NT2/D1 (cell line): ENCODE measurements around the gene PLCB1.
"Not testable (repeated sequence)": the region's sequence is repeated elsewhere in the genome, so short reads cannot be mapped to it uniquely, and the experiment has no call there.

ENCODE experiments used
- DNase-seq: peaks from one replicate; pipeline ENCODE4 v3.0.0-alpha.2; 2011; ENCODE audit warnings: low read depth, low spot score
- H3K27me3 ChIP-seq: 2 replicates; pipeline ENCODE4 v1.6.0; 2011; ENCODE audit warnings: mild to moderate bottlenecking; ENCODE audit not compliant: insufficient read length, insufficient read depth
- H3K36me3 ChIP-seq: 2 replicates; pipeline ENCODE4 v1.6.1; 2011; ENCODE audit warnings: mild to moderate bottlenecking, low read length, mixed read lengths; ENCODE audit not compliant: insufficient read depth, insufficient read length
- H3K4me1 ChIP-seq: 2 replicates; pipeline ENCODE4 v1.5.1; 2011; ENCODE audit not compliant: insufficient read depth, insufficient read length
- H3K4me3 ChIP-seq: 2 replicates; pipeline ENCODE4 v1.5.1; 2011; ENCODE audit warnings: low read depth; ENCODE audit not compliant: insufficient read length
- H3K9ac ChIP-seq: 2 replicates; pipeline ENCODE4 v1.6.0; 2011; ENCODE audit warnings: low read depth; ENCODE audit not compliant: insufficient read length
- H3K9me3 ChIP-seq: 2 replicates; pipeline ENCODE4 v1.5.1; 2011; ENCODE audit warnings: mild to moderate bottlenecking, low read length; ENCODE audit not compliant: insufficient read depth
- SUZ12 ChIP-seq: IDR thresholded peaks from 2 replicates; pipeline ENCODE4 v1.6.1; 2011; ENCODE audit not compliant: insufficient read length, insufficient read depth; ENCODE audit errors: extremely low read depth
- YY1 ChIP-seq: IDR thresholded peaks from 2 replicates; pipeline ENCODE4 v1.6.1; 2011; ENCODE audit not compliant: insufficient read length, insufficient read depth
- ZNF274 ChIP-seq: IDR thresholded peaks from 2 replicates; pipeline ENCODE4 v1.6.1; 2011; ENCODE audit warnings: mild to moderate bottlenecking, low read depth, low read length

The PLCB1 gene

GRCh38 chr20:8435285-8436035, 303.4 kb downstream of the PLCB1 start:
- Histone ChIP-seq H3K4me1 (peaks cover 2% of the 10 kb centered on the region), H3K27me3 (no peaks in the 10 kb centered on the region), H3K36me3 (no peaks in the 10 kb centered on the region), H3K9me3 (no peaks in the 10 kb centered on the region), H3K4me3 (no peak overlapping the region), H3K9ac (no peak overlapping the region)
- no peak for DNase-seq
- TF ChIP-seq YY1, result no peak
- TF ChIP-seq SUZ12, result no peak
- no peak for TF ChIP-seq ZNF274

GRCh38 chr20:8436938-8437337, 304.9 kb downstream of the PLCB1 start:
- H3K9ac ChIP-seq, H3K27me3 ChIP-seq, H3K4me1 ChIP-seq, H3K4me3 ChIP-seq, H3K9me3 ChIP-seq, DNase-seq, H3K36me3 ChIP-seq: not testable (repeated sequence)

GRCh38 chr20:8438748-8439147, 306.7 kb downstream of the PLCB1 start:
- H3K9ac ChIP-seq, result no peak overlapping the region
- TF ChIP-seq SUZ12 (no peak), YY1 (no peak), ZNF274 (no peak)
- H3K4me3 ChIP-seq, result no peak overlapping the region
- H3K27me3 ChIP-seq, result no peaks in the 10 kb centered on the region
- H3K9me3 ChIP-seq, result no peaks in the 10 kb centered on the region
- H3K4me1 ChIP-seq, result no peaks in the 10 kb centered on the region
- H3K36me3 ChIP-seq, result no peaks in the 10 kb centered on the region
- no peak for DNase-seq

GRCh38 chr20:8443464-8444072, 311.5 kb downstream of the PLCB1 start:
- Histone ChIP-seq H3K4me1 (no peaks in the 10 kb centered on the region), H3K4me3 (no peak overlapping the region), H3K27me3 (no peaks in the 10 kb centered on the region), H3K36me3 (no peaks in the 10 kb centered on the region), H3K9me3 (no peaks in the 10 kb centered on the region), H3K9ac (no peak overlapping the region)
- TF ChIP-seq ZNF274, result no peak
- no peak for TF ChIP-seq YY1
- TF ChIP-seq SUZ12, result no peak
- no peak for DNase-seq

GRCh38 chr20:8447262-8448120, 315.4 kb downstream of the PLCB1 start:
- no peaks in the 10 kb centered on the region for H3K9me3 ChIP-seq
- H3K4me1 ChIP-seq, result no peaks in the 10 kb centered on the region
- no peak overlapping the region for H3K9ac ChIP-seq
- TF ChIP-seq ZNF274 (no peak), YY1 (no peak), SUZ12 (no peak)
- no peaks in the 10 kb centered on the region for H3K36me3 ChIP-seq
- no peaks in the 10 kb centered on the region for H3K27me3 ChIP-seq
- no peak overlapping the region for H3K4me3 ChIP-seq
- no peak for DNase-seq

GRCh38 chr20:8449123-8449522, 317.1 kb downstream of the PLCB1 start:
- DNase-seq, result no peak
- no peaks in the 10 kb centered on the region for H3K9me3 ChIP-seq
- no peak overlapping the region for H3K4me3 ChIP-seq
- H3K9ac ChIP-seq, result no peak overlapping the region
- no peaks in the 10 kb centered on the region for H3K4me1 ChIP-seq
- H3K36me3 ChIP-seq, result no peaks in the 10 kb centered on the region
- H3K27me3 ChIP-seq, result no peaks in the 10 kb centered on the region
- no peak for TF ChIP-seq YY1
- TF ChIP-seq SUZ12, result no peak
- TF ChIP-seq ZNF274, result no peak

GRCh38 chr20:8454137-8454712, 322.2 kb downstream of the PLCB1 start:
- Histone ChIP-seq H3K27me3 (no peaks in the 10 kb centered on the region), H3K4me1 (no peaks in the 10 kb centered on the region), H3K4me3 (no peak overlapping the region), H3K36me3 (no peaks in the 10 kb centered on the region), H3K9me3 (no peaks in the 10 kb centered on the region), H3K9ac (no peak overlapping the region)
- no peak for TF ChIP-seq SUZ12
- no peak for TF ChIP-seq YY1
- no peak for TF ChIP-seq ZNF274
- peak; percentile 9 for DNase-seq
